ENCODE results near the gene BCL11A.

DNA sequence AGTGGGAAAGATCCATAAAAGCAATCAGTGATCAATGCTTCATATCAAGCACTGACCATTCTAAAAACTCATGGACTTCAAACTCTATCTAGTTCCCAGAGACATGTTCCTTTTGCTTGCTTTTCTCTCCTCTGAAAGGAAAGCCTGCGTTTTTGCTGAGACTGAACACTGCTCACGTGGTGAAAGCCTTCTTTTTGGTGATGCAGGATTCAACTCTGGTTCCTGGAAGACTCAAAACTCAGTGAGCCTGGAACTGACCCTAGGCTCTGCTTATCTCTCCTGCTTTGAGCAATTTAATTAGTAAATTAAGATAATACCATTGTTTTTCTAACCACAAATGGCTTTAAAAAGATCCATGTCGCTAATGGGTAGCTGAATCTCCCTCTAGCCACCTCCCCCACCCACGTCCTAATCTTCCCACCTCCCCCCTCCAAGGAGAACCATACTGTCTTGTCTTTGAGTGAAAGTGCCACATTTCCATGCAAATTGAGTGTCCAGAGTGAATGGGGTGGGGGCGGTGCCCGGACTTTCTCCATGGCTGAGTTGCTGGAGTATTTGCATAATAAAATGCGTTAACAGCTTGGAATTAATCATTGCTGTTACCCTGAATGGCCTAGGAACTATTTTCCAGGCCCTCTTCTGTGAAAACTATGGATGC lies 130.5 kb downstream of the BCL11A start:
- no peak for TF ChIP-seq EZH2 (IDR thresholded peaks at IDR 0.05)
- TF ChIP-seq POLR2AphosphoS5 (IDR thresholded peaks at IDR 0.05; ENCODE audit: borderline replicate concordance, low read depth, low read length), result no peak

All from SK-N-MC (cell line).